ENCODE data around the gene GADD45B.
"Not testable (repeated sequence)": the region's sequence is repeated elsewhere in the genome, so short reads cannot be mapped to it uniquely, and the experiment has no call there.

The GADD45B gene

DNA sequence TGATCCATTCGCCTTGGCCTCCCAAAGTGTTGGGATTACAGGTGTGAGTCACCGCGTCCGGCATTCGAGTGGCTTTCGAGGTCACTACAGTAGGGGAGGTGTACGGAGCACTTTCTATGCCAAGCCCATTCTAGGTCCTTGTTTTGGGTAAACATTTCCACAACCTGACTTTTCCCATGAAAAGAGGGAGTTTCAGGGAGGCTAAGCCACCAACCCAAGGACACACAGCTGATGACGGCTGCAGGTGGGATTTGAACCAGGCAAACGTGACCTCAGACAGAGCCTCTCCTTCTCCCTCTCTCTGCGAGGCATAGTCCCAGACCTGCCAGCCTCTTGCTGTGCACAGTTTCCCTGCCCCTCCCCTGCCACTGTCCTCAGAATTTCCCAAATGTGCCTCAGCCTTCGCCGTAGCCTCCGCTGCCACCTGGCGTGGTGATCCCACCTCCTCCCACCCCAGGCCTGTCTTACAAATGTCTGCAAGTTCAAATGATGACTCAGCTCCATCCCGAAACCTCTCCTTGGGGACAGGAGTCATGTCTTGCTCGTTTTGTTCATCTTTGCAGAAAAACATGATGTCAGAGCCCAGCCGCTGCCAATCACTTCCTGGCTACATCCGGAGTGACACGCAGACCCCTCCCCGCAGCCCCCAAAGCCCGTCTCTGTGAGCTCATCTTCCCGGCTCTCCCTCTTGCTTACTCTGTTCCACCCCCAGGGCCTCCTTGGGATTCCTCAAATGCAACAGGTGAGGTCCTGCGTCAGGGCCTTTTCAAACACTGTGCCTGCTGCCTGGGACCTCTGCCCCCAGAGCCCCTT, 6.6 kb upstream of the GADD45B start:
- DNase-seq (ENCODE audit: low read depth in 2 of 2), result no peak

DNA sequence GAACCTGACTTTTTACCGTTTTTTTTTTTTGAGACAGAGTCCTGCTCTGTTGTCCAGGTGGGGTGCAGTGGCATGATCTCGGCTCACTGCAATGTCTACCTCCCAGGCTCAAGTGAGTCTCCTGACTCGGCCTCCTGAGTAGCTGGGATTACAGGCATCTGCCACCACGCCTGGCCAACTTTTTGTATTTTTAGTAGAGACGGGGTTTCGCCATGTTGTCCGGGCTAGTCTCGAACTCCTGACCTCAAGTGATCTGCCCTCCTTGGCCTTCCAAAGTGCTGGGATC, 6.1 kb upstream of the GADD45B start:
- DNase-seq (ENCODE audit: low read depth in 2 of 2), result not testable (repeated sequence)

DNA sequence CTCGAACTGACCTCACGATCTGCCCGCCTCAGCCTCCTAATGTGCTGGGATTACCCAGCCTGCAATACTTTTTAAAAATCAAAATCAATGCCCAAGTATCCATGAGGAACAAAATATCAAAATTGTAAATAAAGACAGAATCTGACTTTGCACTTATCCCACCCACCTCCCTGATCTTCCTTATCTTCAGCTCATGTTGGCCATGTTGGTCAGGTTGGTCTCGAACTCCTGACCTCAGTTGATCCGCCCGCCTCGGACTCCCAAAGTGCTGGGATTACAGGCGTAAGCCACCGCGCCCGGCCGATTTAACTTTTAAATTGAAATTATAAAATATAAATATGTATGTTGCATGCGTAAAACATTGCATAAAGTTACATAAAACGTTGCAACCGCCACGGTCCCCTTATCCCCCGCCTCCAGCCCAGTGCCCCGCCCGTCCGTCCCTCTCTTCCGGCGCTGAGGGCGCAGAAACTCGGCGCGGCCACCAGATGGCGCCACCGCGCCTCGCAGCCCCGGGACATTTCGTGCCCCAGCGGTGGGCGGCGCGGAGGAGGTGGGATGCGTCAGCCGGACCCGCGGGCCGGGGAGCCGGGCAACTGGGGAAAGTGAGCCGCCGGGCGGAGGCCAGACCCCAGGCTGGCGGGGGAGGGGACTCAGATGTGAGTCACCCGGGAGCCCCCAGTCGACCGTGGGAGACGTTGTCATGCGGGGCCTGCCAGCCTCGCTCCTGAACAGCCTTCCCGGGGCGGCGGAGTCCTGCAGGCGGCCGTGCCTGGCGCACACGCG, 1.5 kb upstream of the GADD45B start:
- peak; percentile 93 to 94 for DNase-seq (ENCODE audit: low read depth in 2 of 2)

DNA sequence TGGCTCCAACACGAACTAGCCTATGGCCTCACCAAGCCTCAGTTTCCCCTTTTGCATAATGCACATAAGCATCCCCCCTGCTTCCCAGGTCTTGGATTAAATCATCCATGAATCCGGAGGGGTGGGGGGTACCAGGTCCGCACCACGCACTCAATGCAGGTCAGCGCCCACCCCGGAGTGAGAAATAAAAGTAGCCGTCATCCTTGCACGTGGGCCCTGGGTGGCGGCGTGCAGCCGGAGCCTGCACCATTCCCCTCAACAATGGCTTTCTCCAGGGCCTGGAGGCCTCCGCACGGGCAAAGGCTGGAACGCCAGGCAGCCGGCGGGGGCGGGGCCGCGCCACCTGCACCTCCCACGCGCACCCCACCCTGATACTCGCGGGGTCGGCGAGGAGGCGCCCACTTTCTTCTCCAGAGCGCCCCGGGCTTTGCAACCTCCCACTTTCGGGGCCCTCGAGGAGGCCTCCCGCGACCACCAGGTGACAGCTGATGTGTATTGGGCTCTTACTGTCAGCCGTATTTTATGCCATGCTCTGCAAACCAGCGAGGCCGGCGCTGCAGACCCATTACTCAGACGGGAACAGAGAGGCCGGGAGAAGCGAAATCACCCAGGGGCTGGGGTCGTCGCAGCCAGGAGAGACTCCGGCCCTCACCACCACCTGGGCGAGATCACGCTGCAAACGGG, 767 bp upstream of the GADD45B start:
- DNase-seq (ENCODE audit: low read depth in 2 of 2), result peak in 1 of 2 donors; percentile 75

DNA sequence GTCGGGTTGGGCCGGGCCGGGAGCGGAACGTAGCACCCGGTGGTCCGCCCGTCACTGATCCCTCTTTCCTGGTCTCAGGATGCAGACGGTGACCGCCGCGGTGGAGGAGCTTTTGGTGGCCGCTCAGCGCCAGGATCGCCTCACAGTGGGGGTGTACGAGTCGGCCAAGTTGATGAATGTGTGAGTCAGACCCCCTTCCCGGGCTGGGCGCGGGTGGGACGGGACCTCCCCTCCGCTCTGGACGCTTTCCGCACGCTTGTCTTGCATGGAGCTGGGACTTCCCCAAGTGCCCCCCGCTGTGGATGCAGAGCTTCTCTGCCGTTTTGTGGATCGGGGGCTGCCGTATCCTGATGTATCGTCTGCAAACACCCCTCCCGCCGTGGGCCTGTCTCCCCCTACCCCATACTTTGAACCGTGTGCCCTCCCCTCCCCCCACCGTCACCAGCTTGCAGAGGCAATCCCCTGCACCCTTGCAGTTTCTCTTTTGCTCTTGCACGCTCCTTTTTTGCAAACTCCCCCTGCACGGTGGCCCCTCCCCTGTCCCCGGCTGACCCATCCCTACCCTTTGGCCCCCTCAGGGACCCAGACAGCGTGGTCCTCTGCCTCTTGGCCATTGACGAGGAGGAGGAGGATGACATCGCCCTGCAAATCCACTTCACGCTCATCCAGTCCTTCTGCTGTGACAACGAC, 669 bp downstream of the GADD45B start:
- peak in 1 of 2 donors; percentile 77 for DNase-seq (ENCODE audit: low read depth in 2 of 2)

DNA sequence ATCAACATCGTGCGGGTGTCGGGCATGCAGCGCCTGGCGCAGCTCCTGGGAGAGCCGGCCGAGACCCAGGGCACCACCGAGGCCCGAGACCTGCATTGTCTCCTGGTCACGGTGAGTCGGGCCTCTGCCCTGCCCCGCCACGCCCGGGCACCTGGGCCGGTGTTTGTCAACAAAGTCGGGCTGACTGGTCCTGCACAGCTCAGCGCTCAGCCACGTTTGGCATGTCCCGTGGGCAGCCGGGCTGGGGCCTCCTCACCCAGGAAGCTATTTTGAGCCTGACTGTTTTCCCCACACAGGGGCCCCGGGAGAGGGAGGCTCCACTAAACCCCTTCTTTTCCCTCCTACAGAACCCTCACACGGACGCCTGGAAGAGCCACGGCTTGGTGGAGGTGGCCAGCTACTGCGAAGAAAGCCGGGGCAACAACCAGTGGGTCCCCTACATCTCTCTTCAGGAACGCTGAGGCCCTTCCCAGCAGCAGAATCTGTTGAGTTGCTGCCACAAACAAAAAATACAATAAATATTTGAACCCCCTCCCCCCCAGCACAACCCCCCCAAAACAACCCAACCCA, 1.3 kb downstream of the GADD45B start:
- DNase-seq (ENCODE audit: low read depth in 2 of 2), result no peak

DNA sequence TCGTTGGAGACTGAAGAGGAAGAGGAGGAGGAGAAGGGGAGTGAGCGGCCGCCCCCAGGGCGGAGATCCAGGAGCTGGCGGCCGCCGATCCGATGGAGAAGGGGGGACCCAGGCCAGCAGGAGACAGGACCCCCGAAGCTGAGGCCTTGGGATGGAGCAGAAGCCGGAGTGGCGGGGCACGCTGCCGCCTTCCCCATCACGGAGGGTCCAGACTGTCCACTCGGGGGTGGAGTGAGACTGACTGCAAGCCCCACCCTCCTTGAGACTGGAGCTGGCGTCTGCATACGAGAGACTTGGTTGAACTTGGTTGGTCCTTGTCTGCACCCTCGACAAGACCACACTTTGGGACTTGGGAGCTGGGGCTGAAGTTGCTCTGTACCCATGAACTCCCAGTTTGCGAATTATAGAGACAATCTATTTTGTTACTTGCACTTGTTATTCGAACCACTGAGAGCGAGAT, 1.8 kb downstream of the GADD45B start:
- no peak for DNase-seq (ENCODE audit: low read depth in 2 of 2)

DNA sequence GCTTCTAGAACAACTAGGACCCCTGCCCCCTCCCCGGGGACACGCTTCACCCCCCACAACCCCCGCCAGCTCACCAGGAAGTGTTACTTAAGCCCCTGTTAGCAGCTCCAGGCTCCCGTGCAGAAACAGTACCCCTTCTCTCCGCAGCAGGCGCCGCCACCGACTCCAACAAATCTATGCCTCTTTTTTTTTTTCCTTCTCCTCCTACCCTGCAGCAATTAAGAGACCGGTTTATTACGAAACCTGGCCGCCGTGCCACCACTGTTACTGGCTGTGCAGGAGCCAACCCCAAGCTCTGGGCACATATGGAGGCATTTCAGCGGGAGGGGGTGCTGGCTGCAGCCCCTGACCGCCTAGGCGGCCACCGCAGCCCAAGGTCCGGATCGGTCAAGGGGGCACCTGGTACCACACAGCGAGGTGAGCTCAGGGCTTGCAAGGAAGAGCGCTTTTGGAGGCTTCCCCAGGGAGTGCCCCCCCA, 2.4 kb downstream of the GADD45B start:
- DNase-seq (ENCODE audit: low read depth in 2 of 2), result no peak

DNA sequence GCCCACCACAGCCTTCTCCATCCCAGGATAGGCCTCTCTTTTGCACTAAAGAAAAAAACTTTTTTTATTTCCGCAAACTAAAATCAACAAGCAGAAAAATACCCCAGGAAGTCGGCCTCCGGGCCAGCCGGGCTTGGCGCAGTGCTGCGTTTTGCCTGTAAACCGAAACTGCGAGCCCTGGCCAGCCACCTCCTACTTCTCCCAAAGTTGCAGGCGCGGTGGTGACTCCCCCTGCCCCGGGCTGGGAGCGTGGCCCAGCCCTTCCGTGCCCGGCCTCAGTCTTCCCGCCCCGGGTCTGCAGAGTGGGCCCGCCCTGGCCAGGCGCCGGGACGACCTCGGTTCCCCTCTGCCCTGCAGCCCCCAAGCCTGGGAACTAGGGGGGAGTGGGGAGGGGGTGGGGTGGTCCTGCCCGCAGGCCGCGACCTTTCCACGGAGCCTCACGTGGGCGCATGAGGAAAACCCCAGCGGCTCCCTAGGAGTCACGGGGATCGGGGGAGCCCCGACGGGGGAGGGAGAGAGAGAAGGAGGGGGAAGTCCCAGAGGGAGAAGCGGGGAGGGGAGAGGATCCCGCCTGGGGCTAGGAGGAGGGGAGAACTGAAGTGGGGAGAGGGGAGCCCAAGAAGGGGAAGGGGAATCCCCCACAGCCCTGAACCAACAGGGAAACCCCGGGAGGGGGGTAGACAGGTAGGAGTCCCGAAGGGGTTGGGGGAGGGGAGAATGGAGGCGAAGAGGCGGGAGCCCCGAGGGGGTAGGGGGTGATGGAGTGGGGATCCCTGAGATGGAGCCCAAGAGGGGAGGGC, 3.0 kb downstream of the GADD45B start:
- DNase-seq (ENCODE audit: low read depth in 2 of 2), result peak in 1 of 2 donors; percentile 71

DNA sequence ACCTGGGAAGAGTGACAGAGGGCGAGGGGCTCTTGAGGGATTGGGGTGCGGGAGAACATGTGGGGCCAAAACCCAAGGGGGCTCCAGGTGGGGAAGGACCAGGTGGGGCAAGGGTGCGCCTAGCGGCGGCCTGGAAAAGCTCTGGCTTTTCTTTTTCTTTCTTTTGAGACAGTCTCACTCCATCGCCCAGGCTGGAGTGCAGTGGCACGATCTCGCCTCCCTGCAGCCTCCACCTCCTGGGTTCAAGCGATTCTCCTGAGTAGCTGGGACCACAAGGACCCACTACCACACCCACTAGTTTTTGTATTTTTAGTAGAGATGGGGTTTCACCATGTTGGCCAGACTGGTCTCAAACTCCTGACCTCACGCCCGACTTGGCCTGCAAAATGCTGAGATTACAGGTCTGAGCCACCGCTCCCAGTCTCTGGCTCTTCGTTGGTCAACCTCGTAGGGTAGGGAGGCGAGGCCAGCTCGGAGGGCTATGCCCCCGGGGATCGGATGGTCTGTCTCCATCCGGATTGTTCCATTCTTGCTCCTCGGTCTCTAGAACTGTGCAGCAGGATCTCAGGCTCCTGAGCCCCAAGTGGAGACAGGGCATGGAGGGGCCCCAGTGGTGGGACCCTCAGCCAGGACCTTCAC, 3.7 kb downstream of the GADD45B start:
- no peak for DNase-seq (ENCODE audit: low read depth in 2 of 2)

DNA sequence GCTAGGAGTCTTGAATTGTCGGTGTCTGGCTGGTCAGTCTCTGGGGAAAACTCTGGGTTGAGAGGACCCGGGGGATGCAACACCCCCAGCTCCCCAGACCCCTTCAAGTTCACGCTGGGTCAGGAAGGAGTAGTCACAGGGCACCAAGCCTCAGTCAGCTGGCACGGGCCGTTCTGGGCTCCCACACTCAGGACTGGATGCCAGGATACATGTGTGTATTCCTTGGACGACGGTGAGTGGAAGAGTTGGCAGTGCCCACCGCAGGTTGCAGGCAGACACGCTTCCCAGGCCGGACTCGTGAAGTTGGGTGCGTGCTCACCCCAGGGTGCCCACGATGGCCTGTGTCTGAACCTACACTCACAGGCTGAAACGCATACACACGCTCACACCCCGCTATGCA, 5.5 kb downstream of the GADD45B start:
- no peak for DNase-seq (ENCODE audit: low read depth in 2 of 2)

DNA sequence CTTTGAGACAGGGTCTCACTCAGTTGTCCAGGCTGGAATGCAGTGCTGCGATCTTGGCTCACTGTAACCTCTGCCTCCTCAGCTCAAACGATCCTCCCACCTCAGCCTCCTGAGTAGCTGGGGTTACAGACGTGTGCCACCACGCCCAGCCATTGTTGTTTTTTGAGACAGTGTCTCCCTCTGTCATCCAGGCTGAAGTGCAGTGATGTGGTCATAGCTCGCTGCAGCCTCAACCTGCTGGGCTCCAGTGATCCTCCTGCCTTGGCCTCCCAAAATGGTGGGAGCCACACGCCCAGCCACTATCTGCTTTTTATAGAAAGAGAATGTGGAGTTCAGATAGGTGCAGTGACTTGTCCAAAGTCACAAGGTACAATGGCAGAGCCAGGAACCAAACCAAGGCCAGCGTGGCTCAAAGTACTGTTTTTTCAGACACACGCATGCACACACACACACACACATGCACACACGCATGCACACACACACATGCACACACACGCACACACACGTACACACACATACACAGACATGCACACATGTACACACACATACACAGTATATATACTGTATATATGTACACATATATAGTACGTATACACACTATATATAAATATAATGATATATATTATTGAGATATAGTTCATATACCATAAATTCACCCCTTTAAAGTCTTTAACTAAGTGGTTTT, 6.6 kb downstream of the GADD45B start:
- no peak for DNase-seq (ENCODE audit: low read depth in 2 of 2)

DNA sequence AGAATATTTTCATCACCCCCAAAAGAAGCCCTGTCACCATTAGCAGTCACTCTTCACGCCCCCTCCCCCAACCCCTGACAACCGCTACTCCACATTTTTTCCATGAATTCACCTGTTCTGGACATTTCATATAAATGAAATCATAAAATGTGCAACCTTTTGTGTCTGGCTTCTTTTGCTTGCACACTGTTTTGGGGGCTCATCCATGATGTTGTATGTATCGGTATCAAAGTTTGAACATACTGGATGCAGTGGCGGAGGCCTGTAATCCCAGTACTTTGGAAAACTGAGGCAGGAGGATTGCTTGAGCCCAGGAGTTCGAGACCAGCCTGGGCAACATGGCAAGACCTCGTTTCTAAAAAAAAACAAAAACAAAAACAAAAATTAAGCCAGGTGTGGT, 7.2 kb downstream of the GADD45B start:
- no peak for DNase-seq (ENCODE audit: low read depth in 2 of 2)

DNA sequence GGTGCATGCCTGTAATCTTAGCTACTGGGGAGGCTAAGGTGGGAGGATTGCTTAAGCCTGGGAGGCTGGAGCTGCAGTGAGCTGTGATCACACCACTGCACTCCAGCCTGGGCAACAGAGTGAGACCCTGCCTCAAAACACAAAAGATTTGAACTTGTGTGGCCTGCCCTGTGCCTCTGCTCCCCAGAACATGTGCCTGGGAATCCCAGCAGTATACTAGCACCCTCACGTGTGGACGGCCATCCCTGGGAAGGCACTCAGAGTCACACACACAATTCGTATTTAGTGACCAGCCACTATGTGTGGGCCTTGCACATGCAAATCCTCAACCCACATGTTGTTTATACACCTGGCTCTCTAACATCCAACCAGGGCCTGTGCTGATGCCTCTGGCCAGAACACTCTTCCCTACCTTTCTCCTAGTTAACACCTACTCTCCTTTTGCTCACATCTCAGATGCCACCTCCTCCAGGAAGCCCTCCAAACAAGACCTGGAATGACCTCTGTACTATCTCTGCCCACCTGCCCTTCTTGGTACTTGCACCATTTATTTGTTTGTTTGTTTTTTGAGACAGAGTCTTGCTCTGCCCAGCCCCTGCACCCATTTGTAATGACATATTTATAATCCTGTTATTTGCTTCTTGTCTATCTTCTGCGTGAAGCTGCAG, 7.7 kb downstream of the GADD45B start:
- no peak for DNase-seq (ENCODE audit: low read depth in 2 of 2)

DNA sequence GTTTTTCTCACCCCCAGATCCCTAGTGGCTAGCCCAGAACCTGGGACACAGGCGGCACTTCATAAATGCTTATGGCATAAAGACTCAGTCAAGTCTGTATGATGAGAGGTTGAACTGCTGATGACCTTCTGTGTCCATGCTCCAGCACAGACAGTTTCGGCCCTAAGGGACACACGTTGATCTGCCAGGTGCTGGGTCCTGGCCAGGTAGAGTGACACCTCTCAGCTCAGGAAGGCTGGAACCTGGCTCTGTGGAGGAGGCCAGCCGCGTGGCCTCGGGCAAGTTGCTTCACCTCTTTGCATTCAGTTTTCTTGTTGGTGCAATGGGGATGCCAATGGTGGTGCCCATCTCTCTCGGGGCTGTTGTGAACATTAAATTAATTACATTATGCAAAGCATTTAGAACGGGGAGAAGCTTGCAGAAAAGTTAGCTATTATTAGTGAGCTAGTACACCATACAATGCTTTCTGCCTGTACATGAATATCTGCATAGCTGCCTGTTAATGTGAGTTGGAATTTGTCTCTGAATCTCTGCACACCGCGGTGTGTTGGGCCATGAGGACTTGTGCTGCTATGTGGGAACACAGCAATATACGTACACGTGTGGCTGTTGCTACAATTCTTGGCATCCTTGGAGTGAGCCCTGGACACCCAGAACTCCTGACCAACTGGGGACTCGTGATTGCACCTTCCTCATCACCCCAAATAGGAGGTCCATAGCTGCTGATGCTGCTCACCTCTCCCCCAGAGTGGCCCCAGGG, 8.4 kb downstream of the GADD45B start:
- DNase-seq (ENCODE audit: low read depth in 2 of 2), result no peak

DNA sequence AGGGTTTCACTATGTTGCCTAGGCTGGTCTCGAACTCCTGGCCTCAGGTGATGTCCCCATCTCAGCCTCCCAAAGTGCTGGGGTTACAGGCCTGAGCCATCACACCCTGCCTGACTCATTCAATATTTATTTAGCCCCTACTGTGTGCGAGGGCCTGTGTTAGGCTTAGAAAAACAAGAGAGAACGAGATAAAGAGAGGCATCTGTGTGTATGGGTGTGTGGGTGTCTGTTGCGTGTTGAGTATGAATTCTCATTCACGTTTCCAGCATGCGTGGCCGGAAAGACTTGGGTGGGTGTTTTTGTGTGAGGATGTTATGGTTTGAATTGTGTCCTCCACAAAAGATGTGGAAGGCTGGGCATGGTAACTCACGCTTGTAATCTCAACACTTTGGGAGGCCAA, 9.5 kb downstream of the GADD45B start:
- DNase-seq (ENCODE audit: low read depth in 2 of 2), result no peak

DNA sequence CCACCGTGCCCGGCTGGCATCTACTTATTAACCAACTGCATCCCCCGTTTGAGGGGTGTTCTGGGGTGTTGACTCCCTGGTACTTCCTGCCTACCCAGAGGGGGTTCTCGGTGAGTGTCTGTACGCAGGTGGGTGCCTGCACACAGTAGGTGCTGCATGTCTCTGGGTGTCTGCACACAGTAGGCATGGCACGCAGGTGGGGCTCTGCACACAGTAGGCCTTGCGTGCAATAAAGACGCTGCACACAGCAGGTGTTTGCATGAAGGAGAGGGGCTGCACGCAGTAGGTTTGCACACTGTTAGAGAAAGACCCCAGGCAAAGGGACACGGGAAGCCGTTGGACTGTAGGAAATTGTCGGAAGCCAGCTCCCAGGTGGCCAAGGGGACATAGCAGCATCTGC, 11.2 kb downstream of the GADD45B start:
- DNase-seq (ENCODE audit: low read depth in 2 of 2), result no peak

DNA sequence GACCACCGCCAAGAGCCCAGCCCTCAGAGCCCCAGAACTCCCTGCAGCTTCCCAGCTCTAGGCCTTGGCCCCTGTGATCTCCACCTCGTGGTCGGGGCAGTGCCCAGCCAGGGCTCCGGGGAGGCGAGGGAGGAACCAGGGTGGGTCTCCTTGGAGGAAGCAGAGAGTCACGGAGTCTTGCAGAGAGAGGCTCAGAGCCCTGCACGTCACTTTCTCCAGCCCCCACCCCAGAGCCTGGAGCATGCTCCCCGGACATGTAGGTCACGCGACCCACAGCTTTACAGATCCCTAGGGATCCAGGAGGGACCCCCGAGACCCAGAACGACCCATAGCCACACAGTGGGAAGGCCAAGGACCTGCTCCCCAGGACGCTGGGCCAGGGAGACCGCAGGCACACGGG, 11.9 kb downstream of the GADD45B start:
- DNase-seq (ENCODE audit: low read depth in 2 of 2), result no peak
